Measurements from ENCODE around the gene MASP2.

Gene MASP2

DNA sequence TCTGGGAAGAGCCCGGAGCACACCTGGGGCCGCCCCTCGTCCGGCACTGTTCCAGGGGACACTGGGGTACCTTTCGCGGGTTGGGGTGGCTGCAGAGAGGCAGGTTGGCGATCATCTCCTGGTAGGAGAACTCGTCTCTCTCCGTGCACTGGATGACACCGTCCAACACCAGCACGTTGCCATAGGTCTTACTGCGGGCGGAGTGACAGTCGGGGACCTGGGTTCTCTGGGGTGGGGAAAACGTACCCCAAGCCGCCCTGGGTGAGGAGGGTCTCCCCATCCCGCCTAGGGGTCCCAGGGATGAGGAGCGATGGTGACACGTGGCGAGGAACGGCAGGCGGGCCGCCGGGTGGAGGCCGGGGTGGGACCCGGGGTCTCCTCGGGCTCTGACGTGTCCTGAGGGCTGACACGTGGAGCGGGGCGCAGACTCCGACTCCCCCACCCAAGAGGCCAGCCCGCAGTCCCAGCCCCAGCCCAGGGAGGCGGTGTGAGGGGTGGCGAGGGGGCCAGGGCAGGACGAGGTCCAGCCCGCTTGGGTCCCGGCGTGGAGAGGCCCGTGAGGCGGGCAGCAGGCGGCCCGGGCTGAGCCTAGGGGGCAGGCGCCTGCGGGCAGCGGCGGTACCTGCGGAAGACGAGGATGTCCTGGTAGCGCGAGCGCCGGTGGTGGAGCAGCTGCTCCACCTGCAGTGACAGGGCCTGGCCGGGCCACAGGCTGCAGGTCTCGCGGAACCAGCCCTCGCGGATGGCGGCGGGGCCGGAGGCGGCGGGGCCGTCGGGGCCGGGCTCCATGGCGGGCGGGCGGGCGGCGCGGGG, 12.3 kb upstream of the MASP2 start:
- no peaks in the 10 kb centered on the region for H4K20me1 ChIP-seq (ENCODE audit: insufficient read depth, low read length)
- H3K27me3 ChIP-seq (ENCODE audit: low read depth, low read length) = no peaks in the 10 kb centered on the region
- no peak for TF ChIP-seq EZH2phosphoT487 (IDR thresholded peaks at IDR 0.05; ENCODE audit: low read depth)
- TF ChIP-seq, protein P1, sequence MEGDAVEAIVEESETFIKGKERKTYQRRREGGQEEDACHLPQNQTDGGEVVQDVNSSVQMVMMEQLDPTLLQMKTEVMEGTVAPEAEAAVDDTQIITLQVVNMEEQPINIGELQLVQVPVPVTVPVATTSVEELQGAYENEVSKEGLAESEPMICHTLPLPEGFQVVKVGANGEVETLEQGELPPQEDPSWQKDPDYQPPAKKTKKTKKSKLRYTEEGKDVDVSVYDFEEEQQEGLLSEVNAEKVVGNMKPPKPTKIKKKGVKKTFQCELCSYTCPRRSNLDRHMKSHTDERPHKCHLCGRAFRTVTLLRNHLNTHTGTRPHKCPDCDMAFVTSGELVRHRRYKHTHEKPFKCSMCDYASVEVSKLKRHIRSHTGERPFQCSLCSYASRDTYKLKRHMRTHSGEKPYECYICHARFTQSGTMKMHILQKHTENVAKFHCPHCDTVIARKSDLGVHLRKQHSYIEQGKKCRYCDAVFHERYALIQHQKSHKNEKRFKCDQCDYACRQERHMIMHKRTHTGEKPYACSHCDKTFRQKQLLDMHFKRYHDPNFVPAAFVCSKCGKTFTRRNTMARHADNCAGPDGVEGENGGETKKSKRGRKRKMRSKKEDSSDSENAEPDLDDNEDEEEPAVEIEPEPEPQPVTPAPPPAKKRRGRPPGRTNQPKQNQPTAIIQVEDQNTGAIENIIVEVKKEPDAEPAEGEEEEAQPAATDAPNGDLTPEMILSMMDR (IDR thresholded peaks at IDR 0.05; ENCODE audit: low read depth, low read length) = no peak
- no peaks in the 10 kb centered on the region for H3K9me3 ChIP-seq (ENCODE audit: insufficient read depth, low read length)
- H3K9ac ChIP-seq (ENCODE audit: low read length) = peak overlapping the region; percentile 92
- peak overlapping the region; percentile 99 for H3K4me3 ChIP-seq (ENCODE audit: low read length)
- H3K4me1 ChIP-seq (ENCODE audit: low read length) = peaks cover 4% of the 10 kb centered on the region; the same call in 1 of the 2 replicates
- peaks cover 6% of the 10 kb centered on the region for H3K36me3 ChIP-seq (replicated peaks; ENCODE audit: low read depth, low read length)
- peaks cover 31% of the 10 kb centered on the region for H3K79me2 ChIP-seq (ENCODE audit: low read length)
- peak overlapping the region; percentile 46 for H3K27ac ChIP-seq (ENCODE audit: low read length)
- H2AFZ ChIP-seq (ENCODE audit: low read depth, low read length) = peak overlapping the region; percentile 69
- peak overlapping the region; percentile 93 for H3K4me2 ChIP-seq (ENCODE audit: low read length)

- Histone ChIP-seq H3K27ac (ENCODE audit: low read length) (no peak overlapping the region), H3K79me2 (ENCODE audit: low read length) (peaks cover 31% of the 10 kb centered on the region)
These were observed 11.6 kb upstream of the MASP2 start for GRCh38 chr1:11058595-11059154.

GRCh38 chr1:11058026-11058425, 11.0 kb upstream of the MASP2 start:
- Histone ChIP-seq H3K27me3 (ENCODE audit: low read depth, low read length) (no peaks in the 10 kb centered on the region), H2AFZ (ENCODE audit: low read depth, low read length) (no peak overlapping the region), H3K27ac (ENCODE audit: low read length) (no peak overlapping the region), H3K4me1 (ENCODE audit: low read length) (peaks cover 8% of the 10 kb centered on the region; the same call in 1 of the 2 replicates), H3K79me2 (ENCODE audit: low read length) (peaks cover 31% of the 10 kb centered on the region), H3K9ac (ENCODE audit: low read length) (no peak overlapping the region), H3K4me3 (ENCODE audit: low read length) (no peak overlapping the region), H3K9me3 (ENCODE audit: insufficient read depth, low read length) (no peaks in the 10 kb centered on the region), H3K36me3 (replicated peaks; ENCODE audit: low read depth, low read length) (peaks cover 3% of the 10 kb centered on the region), H3K4me2 (ENCODE audit: low read length) (no peak overlapping the region), H4K20me1 (ENCODE audit: insufficient read depth, low read length) (no peaks in the 10 kb centered on the region)
- no peak for TF ChIP-seq EZH2phosphoT487 (IDR thresholded peaks at IDR 0.05; ENCODE audit: low read depth)
- TF ChIP-seq, protein P1 (IDR thresholded peaks at IDR 0.05; ENCODE audit: low read depth, low read length) = no peak

More at GRCh38 chr1:11058595-11059154, 11.6 kb upstream of the MASP2 start:
- H3K9me3 ChIP-seq (ENCODE audit: insufficient read depth, low read length) = no peaks in the 10 kb centered on the region
- H3K9ac ChIP-seq (ENCODE audit: low read length) = peak overlapping the region; percentile 92
- peak overlapping the region; percentile 99 for H3K4me3 ChIP-seq (ENCODE audit: low read length)
- H3K4me2 ChIP-seq (ENCODE audit: low read length) = peak overlapping the region; percentile 93
- TF ChIP-seq, protein P1 (IDR thresholded peaks at IDR 0.05; ENCODE audit: low read depth, low read length) = no peak
- TF ChIP-seq EZH2phosphoT487 (IDR thresholded peaks at IDR 0.05; ENCODE audit: low read depth) = no peak
- no peak overlapping the region for H2AFZ ChIP-seq (ENCODE audit: low read depth, low read length)
- no peaks in the 10 kb centered on the region for H3K27me3 ChIP-seq (ENCODE audit: low read depth, low read length)
- peaks cover 4% of the 10 kb centered on the region; the same call in 1 of the 2 replicates for H3K4me1 ChIP-seq (ENCODE audit: low read length)
- H4K20me1 ChIP-seq (ENCODE audit: insufficient read depth, low read length) = no peaks in the 10 kb centered on the region
- H3K36me3 ChIP-seq (replicated peaks; ENCODE audit: low read depth, low read length) = peaks cover 6% of the 10 kb centered on the region

- H2AFZ ChIP-seq (ENCODE audit: low read depth, low read length) = no peak overlapping the region
- H3K27ac ChIP-seq (ENCODE audit: low read length) = no peak overlapping the region
- H3K9me3 ChIP-seq (ENCODE audit: insufficient read depth, low read length) = no peaks in the 10 kb centered on the region
- no peaks in the 10 kb centered on the region for H3K27me3 ChIP-seq (ENCODE audit: low read depth, low read length)
- no peaks in the 10 kb centered on the region for H4K20me1 ChIP-seq (ENCODE audit: insufficient read depth, low read length)
- TF ChIP-seq EZH2phosphoT487 (IDR thresholded peaks at IDR 0.05; ENCODE audit: low read depth) = no peak
- TF ChIP-seq, protein P1 (IDR thresholded peaks at IDR 0.05; ENCODE audit: low read depth, low read length) = no peak
- peaks cover 31% of the 10 kb centered on the region for H3K79me2 ChIP-seq (ENCODE audit: low read length)
- H3K4me1 ChIP-seq (ENCODE audit: low read length) = peaks cover 14% of the 10 kb centered on the region
- no peak overlapping the region for H3K4me3 ChIP-seq (ENCODE audit: low read length)
- H3K9ac ChIP-seq (ENCODE audit: low read length) = no peak overlapping the region
- peaks cover 3% of the 10 kb centered on the region for H3K36me3 ChIP-seq (replicated peaks; ENCODE audit: low read depth, low read length)
- H3K4me2 ChIP-seq (ENCODE audit: low read length) = no peak overlapping the region
These were observed 10.4 kb upstream of the MASP2 start for GRCh38 chr1:11057477-11057876.

Measured in OCI-LY3 (cell line).